Right lung (tissue), 10 donors: ENCODE measurements around the gene SCN1B. TPM values are rescaled to one million over a fixed set of nuclear protein-coding genes. Genes with fewer than 3 reads are reported as not detected.
"Not testable (repeated sequence)": the region's sequence is repeated elsewhere in the genome, so short reads cannot be mapped to it uniquely, and the experiment has no call there.

Experiments used
- DNase-seq, 2 donors: peaks; one replicate each; pipeline ENCODE4 v3.0.0-alpha.2; 2013
- long read RNA-seq, 8 donors: transcript quantifications; one replicate each; lab custom pipeline, GENCODE V29; 2026
- polyA plus RNA-seq, 5 donors: library from polyadenylated mRNA; unstranded; fragments of 120-200 nt; gene quantifications; one replicate each; pipeline versions ENCODE4 v1.2.1 to v1.2.3, GENCODE V29; 2013; ENCODE audit warnings: inconsistent platforms in 1 of 5, low replicate concordance in 1 of 5; ENCODE audit not compliant: insufficient read length in 5 of 5, insufficient read depth in 1 of 5

SCN1B gene
- polyA plus RNA-seq = 1 to 10 TPM in 4 of 5 donors, under 1 TPM in 1; 0.69 to 1.5 (median 1.2) TPM
- long read RNA-seq, donor 1 = 0 reads
- long read RNA-seq, donor 2 = 0 reads
- long read RNA-seq, donor 3, partial matches to known transcripts = 0 of 1 reads
- long read RNA-seq, donor 3, other reads (novel, unspliced or antisense) = 0 of 1 reads
- long read RNA-seq, donor 4 = 0 reads
- long read RNA-seq, donor 5 = 0 reads
- long read RNA-seq, donor 6 = 0 reads
- long read RNA-seq, donor 7 = 0 reads
- long read RNA-seq, donor 8 = 0 reads

- no peak for DNase-seq
Observed at GRCh38 chr19:35030257-35031071, at the start of gene SCN1B. Gene SCN1B, plus strand, starts transcription at chr19:35030470. Its CDS starts 351 bp downstream, at chr19:35030821.

- DNase-seq = no peak
Observed at GRCh38 chr19:34982275-34982674, 48.0 kb upstream of the SCN1B start.

GRCh38 chr19:34983786-34984185, 46.5 kb upstream of the SCN1B start:
- no peak for DNase-seq

GRCh38 chr19:34984287-34984686, 46.0 kb upstream of the SCN1B start:
- no peak for DNase-seq

- DNase-seq = peak in 1 of 2 donors; percentile 55
Observed at GRCh38 chr19:34985249-34986022, 44.8 kb upstream of the SCN1B start.

- no peak for DNase-seq
Observed at GRCh38 chr19:34988119-34988518, 42.2 kb upstream of the SCN1B start.

- no peak for DNase-seq
Observed at GRCh38 chr19:34989298-34989697, 41.0 kb upstream of the SCN1B start.

- no peak for DNase-seq
Observed at GRCh38 chr19:34990578-34991192, 39.6 kb upstream of the SCN1B start.

GRCh38 chr19:34991542-34992333, 38.5 kb upstream of the SCN1B start:
- DNase-seq = no peak

- DNase-seq = not testable (repeated sequence)
Observed at GRCh38 chr19:34992582-34992981, 37.7 kb upstream of the SCN1B start.

- no peak for DNase-seq
Observed at GRCh38 chr19:34994286-34994642, 36.0 kb upstream of the SCN1B start.

- DNase-seq = no peak
Observed at GRCh38 chr19:34994643-34995541, 35.4 kb upstream of the SCN1B start.

GRCh38 chr19:34995551-34995950, 34.7 kb upstream of the SCN1B start:
- DNase-seq = no peak

- DNase-seq = no peak
Observed at GRCh38 chr19:34997071-34997617, 33.1 kb upstream of the SCN1B start.

- not testable (repeated sequence) for DNase-seq
Observed at GRCh38 chr19:34998224-34998623, 32.0 kb upstream of the SCN1B start.

GRCh38 chr19:34998777-34999497, 31.3 kb upstream of the SCN1B start:
- DNase-seq = peak in 1 of 2 donors; percentile 64

- peak; percentile 88 for DNase-seq
Observed at GRCh38 chr19:34999498-35000337, 30.6 kb upstream of the SCN1B start, which contains the start of gene GRAMD1A. Gene GRAMD1A, plus strand, starts transcription at chr19:35000323. Its CDS starts 156 bp downstream, at chr19:35000479.

- no peak for DNase-seq
Observed at GRCh38 chr19:35000338-35000646, 30.0 kb upstream of the SCN1B start.
